ENCODE data around the gene TMEM217. TPM values are rescaled to one million over a fixed set of nuclear protein-coding genes. Genes with fewer than 3 reads are reported as not detected.

TMEM217 gene
- polyA plus RNA-seq, 3 donors, result 0.09 to 0.29 TPM; not detected in 1

DNA sequence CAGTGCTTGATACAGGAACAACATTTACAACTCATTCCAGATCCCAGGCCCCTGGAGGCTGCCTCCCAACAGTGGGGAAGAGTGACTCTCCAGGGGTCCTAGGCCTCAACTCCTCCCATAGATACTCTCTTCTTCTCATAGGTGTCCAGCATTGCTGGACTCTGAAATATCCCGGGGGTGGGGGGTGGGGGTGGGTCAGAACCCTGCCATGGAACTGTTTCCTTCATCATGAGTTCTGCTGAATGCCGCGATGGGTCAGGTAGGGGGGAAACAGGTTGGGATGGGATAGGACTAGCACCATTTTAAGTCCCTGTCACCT is 83.8 kb downstream of the TMEM217 start:
- Mint-ChIP-seq H3K4me3 (peak overlapping the region in 1 of 2 donors; percentile 39), H3K27me3 (ENCODE audit: low read depth in 3 of 3) (peaks cover 0 to 3% (median 2%) of the 10 kb centered on the region in 3 donors), H3K27ac (peak overlapping the region in 6 of 7 donors; percentile 72 to 94 (median 84)), H3K4me1 (peaks cover 71% of the 10 kb centered on the region), H3K36me3 (peaks cover 33 to 37% of the 10 kb centered on the region in 2 donors), H3K9me3 (peaks cover 0 to 2% (median 0%) of the 10 kb centered on the region in 7 donors)
- peak overlapping the region in 1 of 3 experiments; percentile 15 for H3K4me3 ChIP-seq (replicated peaks in 1 of 3; ENCODE audit: low read depth in 2 of 3, low read length in 3 of 3)
- H2AFZ ChIP-seq (ENCODE audit: insufficient read depth, low read depth, low read length, poor library complexity, severe bottlenecking), result no peak overlapping the region
- DNase-seq, result no peak
- TF ChIP-seq, protein P1, sequence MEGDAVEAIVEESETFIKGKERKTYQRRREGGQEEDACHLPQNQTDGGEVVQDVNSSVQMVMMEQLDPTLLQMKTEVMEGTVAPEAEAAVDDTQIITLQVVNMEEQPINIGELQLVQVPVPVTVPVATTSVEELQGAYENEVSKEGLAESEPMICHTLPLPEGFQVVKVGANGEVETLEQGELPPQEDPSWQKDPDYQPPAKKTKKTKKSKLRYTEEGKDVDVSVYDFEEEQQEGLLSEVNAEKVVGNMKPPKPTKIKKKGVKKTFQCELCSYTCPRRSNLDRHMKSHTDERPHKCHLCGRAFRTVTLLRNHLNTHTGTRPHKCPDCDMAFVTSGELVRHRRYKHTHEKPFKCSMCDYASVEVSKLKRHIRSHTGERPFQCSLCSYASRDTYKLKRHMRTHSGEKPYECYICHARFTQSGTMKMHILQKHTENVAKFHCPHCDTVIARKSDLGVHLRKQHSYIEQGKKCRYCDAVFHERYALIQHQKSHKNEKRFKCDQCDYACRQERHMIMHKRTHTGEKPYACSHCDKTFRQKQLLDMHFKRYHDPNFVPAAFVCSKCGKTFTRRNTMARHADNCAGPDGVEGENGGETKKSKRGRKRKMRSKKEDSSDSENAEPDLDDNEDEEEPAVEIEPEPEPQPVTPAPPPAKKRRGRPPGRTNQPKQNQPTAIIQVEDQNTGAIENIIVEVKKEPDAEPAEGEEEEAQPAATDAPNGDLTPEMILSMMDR (IDR thresholded peaks at IDR 0.05), result no peak
- intact Hi-C loops (cut with micrococcal nuclease), result loop anchor here in 1 of 2 donors (5.0 kb wide), 1 partner anchor 33 kb away; no protein-coding TSS in a partner anchor
- H4K20me1 ChIP-seq (ENCODE audit: insufficient read depth, low read length), result peaks cover 54% of the 10 kb centered on the region
- peaks cover 53% of the 10 kb centered on the region for H3K79me2 ChIP-seq (ENCODE audit: insufficient read depth, low read length)
- no CpG with 5 or more reads among the region's 3 CpGs for WGBS (ENCODE audit: insufficient coverage)
- peaks cover 0 to under 1% of the 10 kb centered on the region in 2 donors for H3K27me3 ChIP-seq (ENCODE audit: control insufficient read depth in 2 of 2, insufficient read depth in 2 of 2, low read length in 2 of 2)
- H3K4me2 ChIP-seq (replicated peaks; ENCODE audit: extremely low read depth, low read length, poor library complexity, severe bottlenecking), result peak overlapping the region; percentile 16
- H3K36me3 ChIP-seq (replicated peaks in 1 of 2; ENCODE audit: control insufficient read depth in 1 of 2, insufficient read depth in 2 of 2, low read length in 2 of 2), result peaks cover 28 to 32% of the 10 kb centered on the region in 2 donors
- H3K9ac ChIP-seq (ENCODE audit: insufficient read depth, low read length, poor library complexity, severe bottlenecking), result no peak overlapping the region
- peak overlapping the region in 1 of 2 donors; percentile 40 for H3K27ac ChIP-seq (ENCODE audit: low read depth in 1 of 2, low read length in 2 of 2)
- H3K9me3 ChIP-seq (replicated peaks in 1 of 2; ENCODE audit: control insufficient read depth in 1 of 2, insufficient read depth in 1 of 2, low read length in 2 of 2), result no peaks in the 10 kb centered on the region
- peaks cover 71 to 77% of the 10 kb centered on the region in 2 donors for H3K4me1 ChIP-seq (ENCODE audit: control insufficient read depth in 1 of 2, insufficient read depth in 2 of 2, low read length in 2 of 2)

DNA sequence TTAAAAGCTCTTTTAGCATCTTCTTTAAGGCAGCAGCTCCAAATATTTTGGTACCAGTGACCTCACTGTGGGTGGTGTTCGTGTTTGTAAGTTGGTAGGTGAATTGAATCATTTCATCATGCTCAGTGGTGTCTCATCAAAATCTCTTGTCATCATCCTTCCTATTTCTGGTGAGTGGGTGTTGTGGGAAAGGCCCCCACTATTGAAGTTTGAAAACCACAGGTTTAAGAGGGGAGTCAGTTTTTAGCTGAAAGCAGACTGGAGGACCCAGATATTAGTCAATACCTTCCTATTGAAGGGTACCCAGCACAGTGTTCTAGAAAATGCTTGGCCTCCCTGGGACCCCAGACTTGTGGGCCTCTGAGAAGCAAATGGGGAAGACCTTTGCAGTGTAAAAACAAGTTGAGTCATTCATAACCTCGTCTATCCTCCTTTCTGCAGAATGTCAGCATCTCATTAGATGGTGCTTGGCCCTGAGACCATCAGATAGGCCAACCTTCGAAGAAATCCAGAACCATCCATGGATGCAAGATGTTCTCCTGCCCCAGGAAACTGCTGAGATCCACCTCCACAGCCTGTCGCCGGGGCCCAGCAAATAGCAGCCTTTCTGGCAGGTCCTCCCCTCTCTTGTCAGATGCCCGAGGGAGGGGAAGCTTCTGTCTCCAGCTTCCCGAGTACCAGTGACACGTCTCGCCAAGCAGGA is 84.3 kb downstream of the TMEM217 start:
- peaks cover 2 to 7% (median 2%) of the 10 kb centered on the region in 3 donors for H3K27me3 Mint-ChIP-seq (ENCODE audit: low read depth in 3 of 3)
- intact Hi-C loops (cut with micrococcal nuclease), result loop anchor here (2.0 to 5.0 kb wide), 3 partner anchors 34 to 71 kb away; no protein-coding TSS in a partner anchor
- Histone ChIP-seq H3K4me3 (replicated peaks in 1 of 3; ENCODE audit: low read depth in 2 of 3, low read length in 3 of 3) (peak overlapping the region in 1 of 3 experiments; percentile 99), H3K36me3 (replicated peaks in 1 of 2; ENCODE audit: control insufficient read depth in 1 of 2, insufficient read depth in 2 of 2, low read length in 2 of 2) (peaks cover 28 to 32% of the 10 kb centered on the region in 2 donors), H2AFZ (ENCODE audit: insufficient read depth, low read depth, low read length, poor library complexity, severe bottlenecking) (no peak overlapping the region), H3K9me3 (replicated peaks in 1 of 2; ENCODE audit: control insufficient read depth in 1 of 2, insufficient read depth in 1 of 2, low read length in 2 of 2) (no peaks in the 10 kb centered on the region), H3K27me3 (ENCODE audit: control insufficient read depth in 2 of 2, insufficient read depth in 2 of 2, low read length in 2 of 2) (peaks cover 0 to 5% of the 10 kb centered on the region in 2 donors), H3K27ac (ENCODE audit: low read depth in 1 of 2, low read length in 2 of 2) (peak overlapping the region in 1 of 2 donors; percentile 40), H4K20me1 (ENCODE audit: insufficient read depth, low read length) (peaks cover 54% of the 10 kb centered on the region), H3K9ac (ENCODE audit: insufficient read depth, low read length, poor library complexity, severe bottlenecking) (no peak overlapping the region), H3K4me2 (replicated peaks; ENCODE audit: extremely low read depth, low read length, poor library complexity, severe bottlenecking) (no peak overlapping the region), H3K79me2 (ENCODE audit: insufficient read depth, low read length) (peaks cover 53% of the 10 kb centered on the region), H3K4me1 (ENCODE audit: control insufficient read depth in 1 of 2, insufficient read depth in 2 of 2, low read length in 2 of 2) (peaks cover 76 to 82% of the 10 kb centered on the region in 2 donors)
- peak in 2 of 3 donors; percentile 36 to 59 for DNase-seq
- peaks cover 33 to 37% of the 10 kb centered on the region in 2 donors for H3K36me3 Mint-ChIP-seq
- peak overlapping the region in 1 of 2 donors; percentile 94 for H3K4me3 Mint-ChIP-seq
- H3K27ac Mint-ChIP-seq, result peak overlapping the region; percentile 72 to 94 (median 82)
- WGBS (ENCODE audit: insufficient coverage), result 29% methylated on average over 4 of the region's 9 CpGs
- H3K9me3 Mint-ChIP-seq, result peaks cover 0 to 2% (median 0%) of the 10 kb centered on the region in 7 donors
- TF ChIP-seq, protein P1 (IDR thresholded peaks at IDR 0.05), result no peak
- peaks cover 76% of the 10 kb centered on the region for H3K4me1 Mint-ChIP-seq

Measured in CD14-positive monocyte (primary cell).